ENCODE measurements around the gene PRRC1. TPM values are rescaled to one million over a fixed set of nuclear protein-coding genes. Genes with fewer than 3 reads are reported as not detected.

The PRRC1 gene
- polyA plus RNA-seq, 1 of the 3 experiments (the other 2 are of a cell fraction) = 26.6 TPM

- H3K79me2 ChIP-seq (ENCODE audit: insufficient read depth) = no peaks in the 10 kb centered on the region
- TF ChIP-seq TCF12 (IDR thresholded peaks at IDR 0.05) = no peak
- no peak for TF ChIP-seq USF2 (IDR thresholded peaks at IDR 0.05; ENCODE audit: borderline replicate concordance, low read depth, low read length)
- TF ChIP-seq NRF1 (IDR thresholded peaks at IDR 0.05; ENCODE audit: low read depth, low read length) = no peak
- TF ChIP-seq MXI1 (IDR thresholded peaks at IDR 0.05; ENCODE audit: low read depth, low read length) = no peak
- no peak for TF ChIP-seq CTCF (IDR thresholded peaks at IDR 0.05)
- no peak for TF ChIP-seq SIN3A (IDR thresholded peaks at IDR 0.05; ENCODE audit: borderline replicate concordance, low read depth, low read length)
- TF ChIP-seq CHD2 (IDR thresholded peaks at IDR 0.05; ENCODE audit: low read length, partially characterized antibody) = no peak
- TF ChIP-seq FOSL2 (IDR thresholded peaks at IDR 0.05; ENCODE audit: borderline replicate concordance, low read depth) = no peak
- no peak for TF ChIP-seq RAD21 (IDR thresholded peaks at IDR 0.05; ENCODE audit: low read length)
- TF ChIP-seq TEAD4 (IDR thresholded peaks at IDR 0.05; ENCODE audit: borderline replicate concordance, insufficient read depth) = no peak
- TF ChIP-seq EP300 (IDR thresholded peaks at IDR 0.05; ENCODE audit: borderline replicate concordance in 1 of 2, low read depth in 1 of 2, low read length in 1 of 2) = no peak
- no peak for TF ChIP-seq RXRA (IDR thresholded peaks at IDR 0.05; ENCODE audit: borderline replicate concordance, low read depth)
- TF ChIP-seq RFX5 (IDR thresholded peaks at IDR 0.05; ENCODE audit: low read length) = no peak
- no peaks in the 10 kb centered on the region for H3K9me3 ChIP-seq
- H2AFZ ChIP-seq (ENCODE audit: low read depth) = no peak overlapping the region
- H3K27ac ChIP-seq (ENCODE audit: low read depth in 2 of 2, low read length in 1 of 2) = no peak overlapping the region
- WGBS (ENCODE audit: low lambda C conversion rate) = 38% methylated on average over 4 of the region's 4 CpGs
- ChIA-PET CTCF (no interaction called here), POLR2A (no interaction called here)
- H4K20me1 ChIP-seq (ENCODE audit: insufficient read depth) = no peaks in the 10 kb centered on the region
- no peaks in the 10 kb centered on the region for H3F3A ChIP-seq (replicated peaks; ENCODE audit: insufficient read depth)
- H3K36me3 ChIP-seq (replicated peaks in 1 of 2; ENCODE audit: control insufficient read depth in 1 of 2, insufficient read depth in 2 of 2, low read length in 1 of 2) = no peaks in the 10 kb centered on the region
- H3K27me3 ChIP-seq (ENCODE audit: insufficient read depth) = peaks cover 15% of the 10 kb centered on the region; the same call in 1 of the 2 replicates
- no peak for DNase-seq
- no peak overlapping the region for H3K9ac ChIP-seq
- H3K4me1 ChIP-seq (ENCODE audit: control insufficient read depth in 1 of 2, insufficient read depth in 2 of 2, low read depth in 1 of 2, low read length in 1 of 2) = no peaks in the 10 kb centered on the region
- no peaks in the 10 kb centered on the region for H3K9me2 ChIP-seq
- no peak overlapping the region for H3K4me2 ChIP-seq
- H3K4me3 ChIP-seq (ENCODE audit: low read depth in 2 of 2, low read length in 1 of 2) = no peak overlapping the region
These were observed 82.4 kb downstream of the PRRC1 start for GRCh38 chr5:127599847-127600246.

DNA sequence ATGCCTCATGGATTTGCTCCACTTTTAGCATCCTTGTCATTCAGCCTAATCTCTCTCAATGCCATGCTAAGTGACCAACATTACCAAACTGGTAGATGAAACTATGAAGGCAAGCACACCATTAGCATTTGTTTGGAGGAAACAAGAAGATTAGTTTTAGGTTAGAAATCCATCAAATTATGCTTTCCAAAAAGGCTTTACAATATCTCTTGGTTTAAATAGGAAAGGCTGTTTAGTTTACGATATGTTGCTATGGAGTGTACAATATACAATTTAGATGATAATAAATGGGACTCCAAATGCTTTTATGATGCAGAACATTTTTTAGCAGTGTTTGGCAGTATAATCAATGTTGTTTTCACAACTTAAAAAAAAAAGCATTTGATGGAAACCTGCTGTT lies 83.7 kb downstream of the PRRC1 start:
- H4K20me1 ChIP-seq (ENCODE audit: insufficient read depth) = no peaks in the 10 kb centered on the region
- 34% methylated on average over 1 of the region's 1 CpG for WGBS (ENCODE audit: low lambda C conversion rate)
- H3K4me1 ChIP-seq (ENCODE audit: control insufficient read depth in 1 of 2, insufficient read depth in 2 of 2, low read depth in 1 of 2, low read length in 1 of 2) = no peaks in the 10 kb centered on the region
- ChIA-PET POLR2A (no interaction called here), CTCF (no interaction called here)
- peaks cover 15% of the 10 kb centered on the region; the same call in 1 of the 2 replicates for H3K27me3 ChIP-seq (ENCODE audit: insufficient read depth)
- H3K36me3 ChIP-seq (replicated peaks in 1 of 2; ENCODE audit: control insufficient read depth in 1 of 2, insufficient read depth in 2 of 2, low read length in 1 of 2) = no peaks in the 10 kb centered on the region
- no peaks in the 10 kb centered on the region for H3K79me2 ChIP-seq (ENCODE audit: insufficient read depth)
- H3K9me2 ChIP-seq = no peaks in the 10 kb centered on the region
- no peak overlapping the region for H3K4me2 ChIP-seq
- no peak overlapping the region for H3K9ac ChIP-seq
- H3F3A ChIP-seq (replicated peaks; ENCODE audit: insufficient read depth) = no peaks in the 10 kb centered on the region
- H2AFZ ChIP-seq (ENCODE audit: low read depth) = no peak overlapping the region
- no peak overlapping the region for H3K4me3 ChIP-seq (ENCODE audit: low read depth in 2 of 2, low read length in 1 of 2)
- no peaks in the 10 kb centered on the region for H3K9me3 ChIP-seq
- no peak overlapping the region for H3K27ac ChIP-seq (ENCODE audit: low read depth in 2 of 2, low read length in 1 of 2)
- no peak for DNase-seq
- no peak for TF ChIP-seq MEF2A (IDR thresholded peaks at IDR 0.05; ENCODE audit: borderline replicate concordance, low read depth)
- TF ChIP-seq, protein P1, sequence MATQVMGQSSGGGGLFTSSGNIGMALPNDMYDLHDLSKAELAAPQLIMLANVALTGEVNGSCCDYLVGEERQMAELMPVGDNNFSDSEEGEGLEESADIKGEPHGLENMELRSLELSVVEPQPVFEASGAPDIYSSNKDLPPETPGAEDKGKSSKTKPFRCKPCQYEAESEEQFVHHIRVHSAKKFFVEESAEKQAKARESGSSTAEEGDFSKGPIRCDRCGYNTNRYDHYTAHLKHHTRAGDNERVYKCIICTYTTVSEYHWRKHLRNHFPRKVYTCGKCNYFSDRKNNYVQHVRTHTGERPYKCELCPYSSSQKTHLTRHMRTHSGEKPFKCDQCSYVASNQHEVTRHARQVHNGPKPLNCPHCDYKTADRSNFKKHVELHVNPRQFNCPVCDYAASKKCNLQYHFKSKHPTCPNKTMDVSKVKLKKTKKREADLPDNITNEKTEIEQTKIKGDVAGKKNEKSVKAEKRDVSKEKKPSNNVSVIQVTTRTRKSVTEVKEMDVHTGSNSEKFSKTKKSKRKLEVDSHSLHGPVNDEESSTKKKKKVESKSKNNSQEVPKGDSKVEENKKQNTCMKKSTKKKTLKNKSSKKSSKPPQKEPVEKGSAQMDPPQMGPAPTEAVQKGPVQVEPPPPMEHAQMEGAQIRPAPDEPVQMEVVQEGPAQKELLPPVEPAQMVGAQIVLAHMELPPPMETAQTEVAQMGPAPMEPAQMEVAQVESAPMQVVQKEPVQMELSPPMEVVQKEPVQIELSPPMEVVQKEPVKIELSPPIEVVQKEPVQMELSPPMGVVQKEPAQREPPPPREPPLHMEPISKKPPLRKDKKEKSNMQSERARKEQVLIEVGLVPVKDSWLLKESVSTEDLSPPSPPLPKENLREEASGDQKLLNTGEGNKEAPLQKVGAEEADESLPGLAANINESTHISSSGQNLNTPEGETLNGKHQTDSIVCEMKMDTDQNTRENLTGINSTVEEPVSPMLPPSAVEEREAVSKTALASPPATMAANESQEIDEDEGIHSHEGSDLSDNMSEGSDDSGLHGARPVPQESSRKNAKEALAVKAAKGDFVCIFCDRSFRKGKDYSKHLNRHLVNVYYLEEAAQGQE (IDR thresholded peaks at IDR 0.05; ENCODE audit: low read depth, low read length) = no peak
- no peak for TF ChIP-seq POLR2AphosphoS5 (IDR thresholded peaks at IDR 0.05; ENCODE audit: low read depth, low read length)
- no peak for TF ChIP-seq EP300 (IDR thresholded peaks at IDR 0.05; ENCODE audit: borderline replicate concordance in 1 of 2, low read depth in 1 of 2, low read length in 1 of 2)
- TF ChIP-seq NRF1 (IDR thresholded peaks at IDR 0.05; ENCODE audit: low read depth, low read length) = no peak
- no peak for TF ChIP-seq FOSL2 (IDR thresholded peaks at IDR 0.05; ENCODE audit: borderline replicate concordance, low read depth)
- TF ChIP-seq USF2 (IDR thresholded peaks at IDR 0.05; ENCODE audit: borderline replicate concordance, low read depth, low read length) = no peak
- no peak for TF ChIP-seq RFX5 (IDR thresholded peaks at IDR 0.05; ENCODE audit: low read length)
- no peak for TF ChIP-seq RCOR1 (IDR thresholded peaks at IDR 0.05; ENCODE audit: low read length)
- TF ChIP-seq TEAD4 (IDR thresholded peaks at IDR 0.05; ENCODE audit: borderline replicate concordance, insufficient read depth) = no peak
- no peak for TF ChIP-seq MAX (IDR thresholded peaks at IDR 0.05; ENCODE audit: low read depth)
- TF ChIP-seq EZH2phosphoT487 (IDR thresholded peaks at IDR 0.05; ENCODE audit: borderline replicate concordance, low read depth) = no peak
- no peak for TF ChIP-seq RAD21 (IDR thresholded peaks at IDR 0.05; ENCODE audit: low read length)

Measured in SK-N-SH (cell line).